Neuron (in vitro differentiated cells): Measurements from ENCODE around the gene GLT8D1.
A peak's percentile ranks its signal among the peaks of the same experiment; 100 is the strongest.

Experiments used
- H2AFZ ChIP-seq: one replicate; pipeline ENCODE4 v1.6.1; 2013; ENCODE audit warnings: low read depth, mild to moderate bottlenecking, inconsistent platforms, low read length, moderate library complexity
- H3K27me3 ChIP-seq: one replicate; pipeline ENCODE4 v1.6.1; 2013; ENCODE audit warnings: low read length; ENCODE audit not compliant: insufficient read depth
- H3K36me3 ChIP-seq: one replicate; pipeline ENCODE4 v1.6.1; 2013; ENCODE audit warnings: low read length; ENCODE audit not compliant: insufficient read depth
- H3K4me1 ChIP-seq: one replicate; pipeline ENCODE4 v1.6.1; 2013; ENCODE audit warnings: low read length; ENCODE audit not compliant: insufficient read depth
- H3K4me3 ChIP-seq: 2 replicates; pipeline ENCODE4 v1.5.1; 2013; ENCODE audit warnings: mild to moderate bottlenecking, low read length, moderate library complexity
- H3K9me3 ChIP-seq: one replicate; pipeline ENCODE4 v1.6.1; 2013; ENCODE audit warnings: low read length

The GLT8D1 gene

DNA sequence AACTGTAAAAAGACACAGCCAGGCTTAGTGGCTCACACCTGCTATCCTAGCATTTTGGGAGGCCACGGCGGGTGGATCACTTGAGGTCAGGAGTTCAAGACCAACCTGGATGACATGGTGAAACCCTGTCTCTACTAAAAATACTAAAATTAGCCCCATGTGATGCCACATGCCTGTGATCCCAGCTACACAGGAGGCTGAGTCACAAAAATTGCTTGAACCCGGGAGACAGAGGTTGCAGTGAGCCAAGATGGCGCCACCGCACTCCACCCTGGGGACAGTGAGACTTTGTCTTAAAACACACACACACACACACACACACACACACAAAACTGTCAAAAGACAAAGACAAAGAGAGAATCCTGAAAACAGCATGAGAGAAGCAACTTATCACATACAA, 18.3 kb upstream of the GLT8D1 start:
- Histone ChIP-seq H3K4me1 (no peaks in the 10 kb centered on the region), H3K9me3 (peaks cover 15% of the 10 kb centered on the region), H3K36me3 (peaks cover 29% of the 10 kb centered on the region), H2AFZ (no peak overlapping the region), H3K27me3 (no peaks in the 10 kb centered on the region), H3K4me3 (no peak overlapping the region)

DNA sequence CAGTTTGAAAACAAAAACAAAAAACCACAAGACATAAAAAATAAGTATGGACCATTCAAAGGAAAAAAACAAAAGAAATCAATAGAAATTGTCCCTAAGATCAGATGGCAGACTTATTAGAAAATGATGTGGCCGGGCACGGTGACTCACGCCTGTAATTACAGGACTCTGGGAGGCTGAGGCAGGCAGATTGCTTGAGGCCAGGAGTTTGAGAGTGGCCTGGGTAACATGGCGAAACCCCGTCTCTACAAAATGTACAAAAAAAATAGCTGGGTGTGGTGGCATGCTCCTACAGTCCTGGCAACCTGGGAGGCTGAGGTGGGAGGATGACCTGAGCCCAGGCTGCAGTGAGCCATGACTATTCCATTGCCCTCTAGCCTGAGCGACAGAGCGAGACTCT, 16.9 kb upstream of the GLT8D1 start:
- peaks cover 15% of the 10 kb centered on the region for H3K9me3 ChIP-seq
- H2AFZ ChIP-seq: no peak overlapping the region
- H3K36me3 ChIP-seq: peaks cover 30% of the 10 kb centered on the region
- H3K4me3 ChIP-seq: no peak overlapping the region
- H3K27me3 ChIP-seq: no peaks in the 10 kb centered on the region
- H3K4me1 ChIP-seq: no peaks in the 10 kb centered on the region

DNA sequence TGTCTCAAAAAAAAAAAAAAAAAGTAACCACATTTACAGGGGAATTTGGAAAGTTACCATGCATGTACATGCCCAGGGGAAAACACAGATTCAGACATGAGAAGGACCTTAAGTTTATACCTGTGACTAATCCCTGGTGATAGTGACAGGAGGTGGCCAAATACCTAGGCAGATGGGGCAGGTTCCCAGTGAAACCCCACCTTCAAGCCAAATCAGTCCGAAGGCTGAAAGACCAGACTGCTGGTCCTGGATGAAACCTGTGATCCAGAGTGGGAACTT, 16.1 kb upstream of the GLT8D1 start:
- Histone ChIP-seq H3K4me3 (no peak overlapping the region), H2AFZ (no peak overlapping the region), H3K4me1 (no peaks in the 10 kb centered on the region), H3K9me3 (peaks cover 15% of the 10 kb centered on the region), H3K36me3 (peaks cover 31% of the 10 kb centered on the region), H3K27me3 (no peaks in the 10 kb centered on the region)

DNA sequence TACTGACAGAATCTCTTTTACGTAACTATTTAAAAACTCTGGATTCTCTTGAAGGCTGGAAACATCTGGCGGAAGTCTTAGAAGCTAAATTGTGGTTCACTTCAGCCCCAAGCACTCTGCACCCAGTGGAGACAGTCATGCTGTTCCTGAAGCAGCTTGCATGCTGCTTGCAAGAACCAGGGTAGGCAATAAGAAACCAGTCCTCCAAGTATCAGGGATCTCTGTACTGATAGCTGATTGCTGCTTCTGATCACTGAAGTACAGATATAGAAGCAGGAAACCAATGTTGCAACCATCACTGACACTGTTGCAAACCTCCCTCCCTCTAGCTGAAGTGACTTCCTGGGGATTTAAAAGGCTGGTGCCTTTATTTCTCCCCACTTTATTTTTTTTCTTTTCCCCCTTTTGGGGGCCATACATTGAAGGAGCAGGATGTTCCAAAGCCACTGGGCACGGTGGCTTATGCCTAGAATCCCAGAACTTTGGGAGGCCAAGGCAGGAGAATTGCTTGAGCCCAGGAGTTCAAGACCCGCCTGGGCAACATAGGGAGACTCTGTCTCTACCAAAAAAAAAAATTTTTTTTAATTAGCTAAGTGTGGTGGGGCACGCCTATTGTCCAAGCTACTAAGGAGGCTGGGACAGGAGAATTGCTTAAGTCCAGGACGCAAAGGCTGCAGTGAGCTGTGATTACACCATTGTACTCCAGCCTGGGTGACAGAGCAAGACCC, 15.6 kb upstream of the GLT8D1 start:
- peaks cover 15% of the 10 kb centered on the region for H3K9me3 ChIP-seq
- H3K4me1 ChIP-seq: no peaks in the 10 kb centered on the region
- H3K36me3 ChIP-seq: peaks cover 33% of the 10 kb centered on the region
- H2AFZ ChIP-seq: no peak overlapping the region
- H3K27me3 ChIP-seq: no peaks in the 10 kb centered on the region
- no peak overlapping the region for H3K4me3 ChIP-seq

DNA sequence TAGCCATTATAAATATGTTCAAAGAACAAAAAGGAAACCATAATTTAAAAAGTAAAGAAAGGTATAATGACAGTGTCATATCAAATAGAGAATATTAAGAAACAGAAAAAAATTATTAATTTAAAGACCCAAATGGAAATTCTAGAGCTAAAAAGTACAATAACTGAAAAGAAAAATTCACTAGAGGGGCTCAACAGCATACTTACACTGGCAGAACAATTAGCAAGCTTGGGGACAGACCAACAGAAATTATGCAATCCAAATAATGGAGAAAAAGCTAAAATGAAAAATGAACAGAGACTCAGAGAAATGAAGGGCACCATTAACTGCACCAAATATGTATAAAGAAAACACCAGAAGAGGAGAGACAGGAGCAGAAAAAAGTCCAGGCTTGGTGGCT, 14.0 kb upstream of the GLT8D1 start:
- Histone ChIP-seq H2AFZ (no peak overlapping the region), H3K27me3 (no peaks in the 10 kb centered on the region), H3K4me3 (no peak overlapping the region), H3K36me3 (peaks cover 40% of the 10 kb centered on the region), H3K4me1 (no peaks in the 10 kb centered on the region), H3K9me3 (peaks cover 15% of the 10 kb centered on the region)

DNA sequence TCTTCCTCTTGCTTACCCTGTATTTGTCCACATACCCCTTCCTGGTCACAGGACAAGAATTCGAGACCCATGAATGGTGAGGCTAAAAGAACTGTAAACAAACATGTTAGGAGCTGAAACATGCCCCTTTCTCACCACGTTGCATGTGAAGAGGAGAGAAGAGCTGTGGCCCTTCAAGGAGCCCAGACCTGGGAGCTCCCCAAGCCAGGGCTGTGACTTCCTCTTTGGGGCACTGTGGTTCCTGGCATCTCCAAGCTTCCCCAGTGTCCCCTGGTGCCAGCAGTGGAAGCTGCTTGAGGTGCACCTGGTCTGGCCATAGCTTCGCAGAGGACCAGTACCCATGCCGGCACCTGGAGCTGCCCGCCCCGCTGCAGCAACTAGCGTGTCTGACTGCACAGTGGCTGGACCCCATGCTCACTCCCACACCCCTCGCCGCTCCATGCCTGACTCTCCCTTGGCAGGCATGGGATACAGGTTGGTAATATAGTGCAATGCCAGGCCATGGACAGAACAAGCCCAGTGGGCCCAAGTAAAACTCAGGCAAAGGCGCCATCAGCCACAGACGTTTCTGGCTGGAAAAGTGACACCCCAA, 10.2 kb upstream of the GLT8D1 start:
- Histone ChIP-seq H3K27me3 (no peaks in the 10 kb centered on the region), H3K36me3 (peaks cover 39% of the 10 kb centered on the region), H3K9me3 (peaks cover 8% of the 10 kb centered on the region), H3K4me1 (no peaks in the 10 kb centered on the region), H3K4me3 (no peak overlapping the region), H2AFZ (no peak overlapping the region)

DNA sequence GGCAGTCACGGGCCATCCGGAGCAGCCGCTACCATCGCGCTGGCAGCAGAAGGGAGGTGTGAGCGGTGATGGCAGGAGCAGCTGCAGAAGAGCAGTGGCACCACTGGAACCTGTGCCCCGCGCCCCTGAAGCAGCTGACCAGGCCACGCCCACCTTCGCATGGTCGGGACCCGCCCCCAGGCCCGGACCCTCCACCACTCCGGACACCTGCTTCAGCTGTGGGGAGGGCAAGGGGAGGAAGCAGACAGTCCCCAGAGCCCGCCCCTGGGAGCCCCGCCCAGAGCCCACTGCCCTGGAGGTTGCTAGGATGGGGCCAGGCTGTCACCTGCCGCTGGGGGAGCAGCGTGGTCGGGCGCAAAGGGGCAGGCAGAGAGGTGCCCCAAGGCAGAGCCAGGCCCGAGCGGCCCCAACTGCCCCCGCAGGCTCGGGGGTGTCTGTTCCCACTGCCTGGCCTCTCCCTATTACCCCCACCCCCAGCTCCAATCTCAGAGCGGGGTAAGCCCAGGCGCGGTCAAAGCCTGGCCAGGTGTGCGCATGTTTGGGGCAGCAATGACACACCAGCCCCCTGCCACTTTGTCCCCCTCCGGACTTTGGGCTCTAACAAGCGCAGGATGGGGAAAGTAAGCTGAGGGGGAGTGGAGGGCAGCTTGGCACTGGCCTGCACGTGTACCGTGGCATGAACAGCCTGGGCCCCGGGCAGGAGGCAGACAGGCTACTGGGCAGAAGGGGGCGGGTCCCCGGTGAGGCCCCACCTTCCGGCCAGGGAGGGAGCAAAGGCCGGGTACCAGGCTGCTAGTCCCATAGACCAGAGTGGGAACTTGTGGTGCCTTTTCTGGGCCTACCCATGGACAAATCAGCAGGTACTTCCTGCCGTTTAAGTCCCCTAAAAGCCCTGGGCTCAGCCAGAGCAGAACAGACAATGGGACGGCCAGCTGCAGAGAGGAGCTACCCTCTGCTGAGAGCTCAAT, 9.0 kb upstream of the GLT8D1 start:
- Histone ChIP-seq H3K36me3 (peaks cover 43% of the 10 kb centered on the region), H3K4me1 (no peaks in the 10 kb centered on the region), H2AFZ (no peak overlapping the region), H3K27me3 (no peaks in the 10 kb centered on the region), H3K9me3 (peaks cover 8% of the 10 kb centered on the region), H3K4me3 (no peak overlapping the region)

DNA sequence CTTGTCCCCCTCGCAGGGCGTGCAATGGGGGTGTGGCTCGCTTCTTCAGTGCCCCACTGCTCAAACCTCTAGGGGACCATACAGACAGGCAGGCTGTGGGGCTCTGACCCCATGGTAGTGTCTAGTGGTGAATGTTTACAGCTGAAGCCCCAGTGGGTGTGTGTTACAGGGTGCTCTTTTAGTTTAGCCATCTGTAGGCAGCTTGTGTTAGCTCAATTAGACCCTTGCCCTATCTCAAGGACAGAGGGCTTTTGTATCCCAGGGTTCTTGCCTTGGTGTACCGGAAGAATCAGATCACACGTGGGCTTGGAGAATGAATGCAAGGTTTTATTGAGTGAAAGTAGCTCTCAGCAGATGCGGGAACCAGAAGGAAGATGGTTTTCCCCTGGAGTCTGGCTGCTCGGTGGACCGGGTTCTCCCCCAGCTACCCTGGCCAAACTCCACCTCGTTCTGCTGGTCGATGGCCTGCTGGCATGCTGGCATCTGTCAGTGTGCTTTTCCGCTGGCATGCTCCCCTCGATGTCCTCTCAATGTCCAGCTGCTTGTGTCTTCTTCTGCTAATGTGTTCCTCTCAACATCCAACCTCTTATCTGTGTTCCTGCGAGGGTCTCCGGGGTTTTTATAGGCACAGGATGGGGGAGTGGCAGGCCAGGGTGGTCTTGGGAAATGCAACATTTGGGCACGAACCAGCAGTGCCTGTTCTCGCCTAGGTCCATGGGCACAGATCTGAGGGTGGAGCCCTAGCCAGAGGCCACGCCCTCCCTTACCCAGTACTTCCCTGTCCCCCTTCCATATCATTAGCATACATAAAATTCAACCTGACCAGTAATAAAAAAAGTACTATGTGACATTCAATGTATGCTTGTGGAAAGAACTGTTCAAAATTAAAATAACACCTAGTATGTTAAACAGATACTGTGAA, 7.0 kb upstream of the GLT8D1 start:
- peaks cover 3% of the 10 kb centered on the region for H3K9me3 ChIP-seq
- H3K36me3 ChIP-seq: peaks cover 51% of the 10 kb centered on the region
- no peak overlapping the region for H3K4me3 ChIP-seq
- no peaks in the 10 kb centered on the region for H3K27me3 ChIP-seq
- no peak overlapping the region for H2AFZ ChIP-seq
- H3K4me1 ChIP-seq: peaks cover 2% of the 10 kb centered on the region

DNA sequence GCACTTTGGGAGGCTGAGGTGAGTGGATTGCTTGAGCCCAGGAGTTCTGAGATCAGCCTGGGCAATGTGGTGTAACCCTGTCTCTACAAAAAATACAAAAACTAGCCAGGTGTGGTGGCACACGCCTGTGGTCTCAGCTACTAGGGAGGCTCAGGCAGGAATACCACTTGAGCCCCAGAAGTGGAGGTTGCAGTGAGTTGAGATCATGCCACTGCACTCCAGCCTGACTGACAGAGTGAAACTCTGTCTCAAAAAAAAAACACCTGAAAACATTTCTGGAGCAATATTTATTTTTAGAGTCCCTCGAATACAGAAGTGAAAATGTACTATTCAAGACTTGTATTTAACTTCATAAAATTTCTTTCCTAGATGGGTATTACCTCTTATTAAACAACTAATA, 4.9 kb upstream of the GLT8D1 start:
- Histone ChIP-seq H3K27me3 (no peaks in the 10 kb centered on the region), H3K9me3 (peaks cover 3% of the 10 kb centered on the region), H2AFZ (no peak overlapping the region), H3K36me3 (peaks cover 44% of the 10 kb centered on the region), H3K4me1 (peaks cover 15% of the 10 kb centered on the region), H3K4me3 (no peak overlapping the region)

DNA sequence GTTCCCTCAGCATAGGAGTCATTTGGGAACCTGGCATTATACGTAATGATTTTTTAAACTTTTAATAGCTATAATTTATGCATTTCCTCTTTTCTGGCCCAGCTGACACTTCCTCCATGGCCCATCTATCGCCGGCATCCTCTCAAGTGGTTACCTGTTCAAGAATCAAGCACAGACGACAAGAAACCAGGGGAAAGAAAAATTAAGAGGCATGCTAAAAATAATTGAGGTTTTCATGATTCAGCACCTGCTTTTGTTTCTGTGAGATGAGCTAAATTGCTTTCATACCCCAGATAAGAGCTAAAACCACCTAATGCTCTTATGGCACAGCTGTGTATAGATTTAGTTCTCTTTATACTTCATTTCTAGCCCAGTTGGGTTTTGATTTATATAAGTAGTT, 2.0 kb upstream of the GLT8D1 start:
- no peak overlapping the region for H2AFZ ChIP-seq
- peaks cover 27% of the 10 kb centered on the region for H3K4me1 ChIP-seq
- H3K4me3 ChIP-seq: peak overlapping the region; percentile 80
- H3K36me3 ChIP-seq: peaks cover 35% of the 10 kb centered on the region
- no peaks in the 10 kb centered on the region for H3K27me3 ChIP-seq
- H3K9me3 ChIP-seq: peaks cover under 1% of the 10 kb centered on the region

DNA sequence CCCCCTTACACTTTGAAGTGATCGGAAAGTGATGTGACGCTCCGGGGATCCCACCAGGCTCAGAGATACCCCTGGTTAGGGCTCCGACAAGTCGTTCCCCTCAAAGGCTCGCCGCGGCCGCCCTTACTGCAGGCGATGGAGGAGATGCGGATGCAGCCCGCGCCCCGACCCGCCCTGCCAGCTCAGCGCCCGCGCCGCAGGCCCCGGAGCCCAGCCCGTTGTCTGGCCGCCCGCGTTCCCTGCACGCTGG, 228 bp downstream of the GLT8D1 start:
- no peaks in the 10 kb centered on the region for H3K27me3 ChIP-seq
- H3K36me3 ChIP-seq: peaks cover 23% of the 10 kb centered on the region
- H3K4me3 ChIP-seq: peak overlapping the region; percentile 80
- no peaks in the 10 kb centered on the region for H3K9me3 ChIP-seq
- peak overlapping the region; percentile 77 for H2AFZ ChIP-seq
- peaks cover 27% of the 10 kb centered on the region for H3K4me1 ChIP-seq

DNA sequence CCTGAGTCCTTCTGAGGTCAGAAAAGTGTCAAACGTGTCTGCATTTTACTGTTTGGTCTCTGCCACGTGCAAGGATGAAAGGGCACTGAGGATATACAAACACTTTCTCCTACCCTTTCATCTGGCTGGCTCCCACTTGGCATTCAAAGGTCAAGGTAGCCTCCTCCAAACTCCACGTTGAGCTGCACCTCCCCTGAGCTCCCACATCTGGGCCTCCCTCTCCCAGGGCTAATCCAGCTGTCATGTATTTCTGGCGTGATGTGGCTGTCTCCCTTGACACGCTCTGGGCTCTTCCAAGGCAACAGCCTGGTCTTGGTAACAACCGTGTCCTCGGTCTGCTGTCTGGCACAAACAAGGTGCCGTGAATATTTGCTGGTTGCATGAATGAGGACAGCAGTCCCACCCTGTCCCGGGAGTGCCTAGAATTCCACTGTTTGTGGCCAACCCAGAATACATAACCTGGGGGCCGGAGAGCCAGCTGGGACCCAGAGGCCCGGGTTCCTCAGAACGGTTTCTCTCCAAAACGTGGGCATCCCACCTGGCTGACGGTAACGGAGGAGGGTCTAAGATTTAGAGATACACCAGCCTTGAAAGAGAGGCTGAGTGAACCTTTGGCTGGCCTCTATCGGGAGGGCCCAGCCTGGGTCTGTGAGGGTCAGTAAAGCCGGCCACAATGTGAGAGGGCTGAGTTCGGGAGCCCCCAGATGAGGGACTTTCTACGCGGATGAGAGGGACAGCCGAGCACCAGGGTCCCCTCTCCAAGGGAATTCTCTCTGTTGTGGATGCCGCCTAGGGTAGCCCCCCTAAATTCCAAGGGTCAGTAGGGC, 767 bp downstream of the GLT8D1 start:
- H3K4me3 ChIP-seq: peak overlapping the region; percentile 80
- no peaks in the 10 kb centered on the region for H3K9me3 ChIP-seq
- peaks cover 27% of the 10 kb centered on the region for H3K4me1 ChIP-seq
- H2AFZ ChIP-seq: peak overlapping the region; percentile 77
- no peaks in the 10 kb centered on the region for H3K27me3 ChIP-seq
- H3K36me3 ChIP-seq: peaks cover 24% of the 10 kb centered on the region
